Left colon (tissue), 2 donors: ENCODE results near the gene XXYLT1. TPM values are rescaled to one million over a fixed set of nuclear protein-coding genes. Genes with fewer than 3 reads are reported as not detected.

Experiments used
- ATAC-seq: fragments of 200-7000 bp; cut with Tn5 transposase; one replicate; pipeline ENCODE4 v1.9.1; 2020; ENCODE audit warnings: mild to moderate bottlenecking, moderate library complexity
- DNase-seq, 2 donors: peaks; one replicate each; pipeline ENCODE4 v3.0.0-alpha.2; 2020
- intact Hi-C, 2 donors: fragments of 100-400 bp; cut with DNase I in 1 of 2; cut with micrococcal nuclease in 1 of 2; formaldehyde crosslinking; loops; one replicate each; pipeline versions ENCODE4 v1.11.2 to v1.14.0; 2022; cut with DNase I, micrococcal nuclease
- total RNA-seq, 2 donors: library from RNA; stranded (reverse); fragmentation: NEBNext Ultra II Directional; extraction: Animal tissue kit (Norgen Biotek cat#: 25700); gene quantifications; one replicate each; pipeline ENCODE4 v1.2.1, GENCODE V29; 2021
- donor health status: DM: no; HTN: no; CAD: no.
- donor health status: DM: yes; HTN: yes; CAD: no.

XXYLT1 gene
- total RNA-seq, 2 donors from 2014 or later: 8.0 to 13.5 TPM

GRCh38 chr3:195154111-195154791, 116.7 kb downstream of the XXYLT1 start:
- DNase-seq (no peak), ATAC-seq (no peak)
- intact Hi-C loops: loop anchor here in 1 of 2 donors (10.0 kb wide), 1 partner anchor 101 kb away; no protein-coding TSS in a partner anchor

GRCh38 chr3:195153653-195154052, 117.3 kb downstream of the XXYLT1 start:
- DNase-seq: no peak
- intact Hi-C loops: loop anchor here in 1 of 2 donors (10.0 kb wide), 1 partner anchor 101 kb away; no protein-coding TSS in a partner anchor
- no peak for ATAC-seq

GRCh38 chr3:195153130-195153529, 117.8 kb downstream of the XXYLT1 start:
- ATAC-seq (no peak), DNase-seq (peak in 1 of 2 donors; percentile 64)
- intact Hi-C loops: loop anchor here in 1 of 2 donors (10.0 kb wide), 1 partner anchor 102 kb away; no protein-coding TSS in a partner anchor

- DNase-seq (no peak), ATAC-seq (peak; percentile 58)
- intact Hi-C loops: loop anchor here in 1 of 2 donors (10.0 kb wide), 1 partner anchor 103 kb away; no protein-coding TSS in a partner anchor
These were observed 119.0 kb downstream of the XXYLT1 start for GRCh38 chr3:195151866-195152541.

GRCh38 chr3:195151402-195151801, 119.6 kb downstream of the XXYLT1 start:
- intact Hi-C loops: loop anchor here in 1 of 2 donors (10.0 kb wide), 1 partner anchor 103 kb away; no protein-coding TSS in a partner anchor

GRCh38 chr3:195150181-195151118, 120.5 kb downstream of the XXYLT1 start:
- DNase-seq (peak; percentile 63 to 79), ATAC-seq (peak; percentile 70)
- intact Hi-C loops: loop anchor here in 1 of 2 donors (10.0 kb wide), 1 partner anchor 104 kb away; no protein-coding TSS in a partner anchor

More at GRCh38 chr3:195151402-195151801, 119.6 kb downstream of the XXYLT1 start:
- ATAC-seq (no peak), DNase-seq (no peak)

GRCh38 chr3:195149292-195150030, 121.5 kb downstream of the XXYLT1 start:
- DNase-seq (no peak), ATAC-seq (no peak)
- intact Hi-C loops: loop anchor here in 1 of 2 donors (10.0 kb wide), 1 partner anchor 105 kb away; no protein-coding TSS in a partner anchor

GRCh38 chr3:195148549-195148948, 122.4 kb downstream of the XXYLT1 start:
- ATAC-seq (no peak), DNase-seq (no peak)
- intact Hi-C loops: no loop called here

GRCh38 chr3:195147649-195148080, 123.3 kb downstream of the XXYLT1 start:
- ATAC-seq: peak; percentile 62
- intact Hi-C loops: no loop called here

GRCh38 chr3:195146131-195146530, 124.8 kb downstream of the XXYLT1 start:
- DNase-seq (no peak), ATAC-seq (no peak)
- intact Hi-C loops: no loop called here

More at GRCh38 chr3:195147649-195148080, 123.3 kb downstream of the XXYLT1 start:
- DNase-seq: peak; percentile 65 to 67

- ATAC-seq (no peak), DNase-seq (no peak)
- intact Hi-C loops: no loop called here
These were observed 125.4 kb downstream of the XXYLT1 start for GRCh38 chr3:195145579-195145978.

- intact Hi-C loops: no loop called here
- ATAC-seq: no peak
- DNase-seq: no peak
These were observed 127.7 kb downstream of the XXYLT1 start for GRCh38 chr3:195143221-195143620.

GRCh38 chr3:195142519-195142918, 128.4 kb downstream of the XXYLT1 start:
- DNase-seq (no peak), ATAC-seq (no peak)
- intact Hi-C loops: no loop called here

GRCh38 chr3:195140816-195141793, 129.9 kb downstream of the XXYLT1 start:
- intact Hi-C loops: no loop called here
- ATAC-seq: peak; percentile 25
- no peak for DNase-seq

- ATAC-seq (no peak), DNase-seq (no peak)
- intact Hi-C loops: no loop called here
These were observed 130.5 kb downstream of the XXYLT1 start for GRCh38 chr3:195140410-195140809.

- peak; percentile 70 for ATAC-seq
- intact Hi-C loops: no loop called here
- DNase-seq: no peak
These were observed 131.1 kb downstream of the XXYLT1 start for GRCh38 chr3:195139876-195140240.
